Epithelial cell of proximal tubule (primary cell): ENCODE data around the gene IL4I1. TPM values are rescaled to one million over a fixed set of nuclear protein-coding genes. Genes with fewer than 3 reads are reported as not detected.

Experiments
- DNase-seq: peaks from one replicate; pipeline ENCODE4 v3.0.0-alpha.2; 2011; ENCODE audit warnings: low read depth
- H3K4me3 ChIP-seq: 2 replicates; pipeline ENCODE4 v1.5.1; 2011; ENCODE audit warnings: low read depth, mild to moderate bottlenecking, low read length
- CTCF ChIP-seq: conservative IDR thresholded peaks from 2 replicates; pipeline ENCODE4 v1.5.1; 2012; ENCODE audit warnings: low read depth, mild to moderate bottlenecking, low read length
- total RNA-seq: library from RNA; depleted of rRNA; stranded (reverse); fragments of >200 nt; gene quantifications from 2 replicates; pipeline ENCODE4 v1.2.3, GENCODE V29; 2015

Gene IL4I1
- total RNA-seq, 1 donor from 2014 or later, result 9.5 TPM

DNA sequence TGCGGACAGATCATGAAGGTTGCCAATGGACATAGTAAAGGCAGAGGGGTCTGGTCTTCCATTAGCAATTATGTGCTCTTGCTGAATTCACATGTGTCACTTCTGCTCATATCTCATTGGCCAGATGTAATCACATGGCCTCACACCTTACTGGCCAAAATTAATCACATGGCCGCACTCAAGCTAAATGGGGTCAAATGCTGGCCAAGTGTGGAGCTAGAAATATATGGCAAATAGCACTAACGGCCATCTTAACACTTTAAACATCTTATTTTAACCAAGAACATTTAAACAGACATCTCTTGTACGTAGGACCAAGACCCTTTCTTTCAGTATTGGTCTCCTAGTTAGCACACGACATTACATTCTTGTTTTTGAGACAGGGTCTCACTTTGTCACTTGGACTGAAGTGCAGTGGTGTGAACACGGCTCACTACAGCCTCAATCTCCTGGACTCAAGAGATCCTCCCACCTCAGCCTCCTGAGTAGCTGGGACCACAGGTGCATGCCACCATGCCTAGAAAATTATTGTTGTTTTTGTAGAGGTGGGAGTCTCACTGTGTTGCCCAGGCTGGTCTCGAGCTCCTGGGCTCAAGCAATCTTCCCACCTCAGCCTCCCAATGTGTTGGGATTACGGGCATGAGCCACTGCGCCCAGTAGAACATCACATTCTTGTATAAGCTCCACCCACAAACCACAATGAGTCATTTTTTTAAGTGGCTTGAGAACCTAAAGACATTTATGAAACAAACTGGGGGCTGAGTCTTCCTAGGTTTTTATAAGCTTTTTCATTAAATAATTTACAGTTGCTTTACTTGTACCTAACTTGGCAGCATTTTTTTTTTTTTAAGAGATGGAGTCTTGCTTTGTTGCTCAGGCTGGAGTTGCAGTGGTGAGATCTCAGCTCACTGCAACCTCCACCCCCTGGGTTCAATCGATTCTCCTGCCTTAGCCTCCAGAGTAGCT is 48.7 kb downstream of the IL4I1 start:
- no peak for TF ChIP-seq CTCF
- no peak overlapping the region for H3K4me3 ChIP-seq

DNA sequence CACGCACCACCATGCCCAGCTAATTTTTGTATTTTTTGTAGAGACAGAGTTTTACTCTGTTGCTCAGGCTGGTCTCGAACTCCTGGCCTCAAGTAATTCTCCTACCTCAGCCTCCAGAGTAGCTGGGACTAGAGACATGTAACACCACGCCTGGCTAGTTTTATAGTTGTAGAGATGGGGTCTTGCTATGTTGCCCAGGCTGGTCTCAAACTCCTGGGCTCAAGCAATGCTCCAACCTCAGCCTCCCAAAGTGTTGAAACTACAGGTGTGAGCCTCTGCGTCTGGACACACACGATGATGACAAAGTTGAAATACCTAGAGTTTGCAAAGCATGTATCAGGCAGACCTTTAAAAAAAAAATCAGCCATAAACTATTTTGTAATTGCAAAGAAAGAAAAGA is 50.3 kb downstream of the IL4I1 start:
- no peak for TF ChIP-seq CTCF

More for the DNA sequence above, 48.7 kb downstream of the IL4I1 start:
- peak; percentile 40 for DNase-seq

DNA sequence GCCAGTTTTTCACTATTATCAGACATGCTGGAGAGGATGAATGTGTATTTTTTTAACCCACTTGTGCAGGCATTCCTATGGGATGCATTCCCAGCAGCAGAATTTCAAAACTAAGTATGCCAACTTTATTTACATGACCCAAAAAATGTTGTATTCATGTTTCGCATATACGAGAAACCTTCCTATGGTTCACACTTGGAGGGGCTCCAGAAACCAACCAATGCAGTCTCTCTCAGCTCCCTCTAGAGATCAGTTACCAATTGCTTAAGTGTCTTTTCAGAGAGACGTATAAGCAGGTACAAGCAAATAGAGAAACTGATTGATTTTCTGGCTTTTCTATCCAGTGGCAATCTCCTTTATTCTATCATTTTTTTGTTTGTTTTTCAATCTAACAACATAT is 51.3 kb downstream of the IL4I1 start:
- DNase-seq, result no peak
- H3K4me3 ChIP-seq, result no peak overlapping the region
- TF ChIP-seq CTCF, result no peak

More for the DNA sequence above, 50.3 kb downstream of the IL4I1 start:
- no peak overlapping the region for H3K4me3 ChIP-seq
- DNase-seq, result no peak

- H3K4me3 ChIP-seq, result no peak overlapping the region
- no peak for DNase-seq
- no peak for TF ChIP-seq CTCF
These were observed 52.3 kb downstream of the IL4I1 start for GRCh38 chr19:49844138-49845095.

GRCh38 chr19:49843265-49843664 is 53.4 kb downstream of the IL4I1 start:
- no peak for TF ChIP-seq CTCF

GRCh38 chr19:49840736-49841249 is 55.9 kb downstream of the IL4I1 start:
- H3K4me3 ChIP-seq, result no peak overlapping the region
- TF ChIP-seq CTCF, result no peak
- DNase-seq, result no peak

More at GRCh38 chr19:49843265-49843664, 53.4 kb downstream of the IL4I1 start:
- no peak for DNase-seq
- H3K4me3 ChIP-seq, result no peak overlapping the region
